ENCODE data around the gene GRAMD1A.

DNA sequence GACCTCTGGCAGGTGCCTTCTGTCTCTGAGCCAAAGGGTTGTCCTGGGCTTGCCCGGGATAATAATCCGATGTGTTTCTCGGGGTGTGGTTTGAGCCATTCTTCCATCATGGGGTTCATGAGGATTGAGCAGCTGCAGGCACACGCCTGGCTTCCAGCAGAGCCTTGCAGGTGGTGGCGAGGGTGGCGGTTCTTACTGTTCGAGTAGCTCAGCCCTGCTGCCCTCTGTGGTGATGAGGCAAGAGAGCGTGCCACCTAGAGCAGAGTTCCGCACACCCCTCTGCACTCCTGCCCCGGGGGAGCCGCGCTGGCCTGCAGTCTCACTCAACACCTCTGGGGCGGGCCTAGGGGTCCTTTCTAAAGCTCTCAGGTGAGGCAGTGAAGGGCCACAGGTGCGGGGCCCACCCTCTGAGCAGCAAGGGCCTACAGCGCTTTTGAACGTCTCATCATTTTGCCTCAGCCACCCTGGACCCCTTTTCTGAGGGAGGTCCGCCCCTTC is 33.9 kb downstream of the GRAMD1A start:
- TF ChIP-seq, protein P1, sequence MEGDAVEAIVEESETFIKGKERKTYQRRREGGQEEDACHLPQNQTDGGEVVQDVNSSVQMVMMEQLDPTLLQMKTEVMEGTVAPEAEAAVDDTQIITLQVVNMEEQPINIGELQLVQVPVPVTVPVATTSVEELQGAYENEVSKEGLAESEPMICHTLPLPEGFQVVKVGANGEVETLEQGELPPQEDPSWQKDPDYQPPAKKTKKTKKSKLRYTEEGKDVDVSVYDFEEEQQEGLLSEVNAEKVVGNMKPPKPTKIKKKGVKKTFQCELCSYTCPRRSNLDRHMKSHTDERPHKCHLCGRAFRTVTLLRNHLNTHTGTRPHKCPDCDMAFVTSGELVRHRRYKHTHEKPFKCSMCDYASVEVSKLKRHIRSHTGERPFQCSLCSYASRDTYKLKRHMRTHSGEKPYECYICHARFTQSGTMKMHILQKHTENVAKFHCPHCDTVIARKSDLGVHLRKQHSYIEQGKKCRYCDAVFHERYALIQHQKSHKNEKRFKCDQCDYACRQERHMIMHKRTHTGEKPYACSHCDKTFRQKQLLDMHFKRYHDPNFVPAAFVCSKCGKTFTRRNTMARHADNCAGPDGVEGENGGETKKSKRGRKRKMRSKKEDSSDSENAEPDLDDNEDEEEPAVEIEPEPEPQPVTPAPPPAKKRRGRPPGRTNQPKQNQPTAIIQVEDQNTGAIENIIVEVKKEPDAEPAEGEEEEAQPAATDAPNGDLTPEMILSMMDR (IDR thresholded peaks at IDR 0.05): no peak
- TF ChIP-seq EZH2 (IDR thresholded peaks at IDR 0.05): no peak
